DND-41 (cell line): Measurements from ENCODE around the gene ASIC4.

ENCODE experiments used
- CTCF ChIP-seq: IDR thresholded peaks from 2 replicates; pipeline ENCODE4 v1.5.1; 2012; ENCODE audit warnings: borderline replicate concordance, low read length, moderate library complexity, mild to moderate bottlenecking; ENCODE audit not compliant: poor library complexity, severe bottlenecking; ENCODE audit errors: extremely low read depth
- EZH2 ChIP-seq: IDR thresholded peaks from 3 replicates; pipeline ENCODE4 v1.6.1; 2012; ENCODE audit warnings: borderline replicate concordance, low read depth, mild to moderate bottlenecking, moderate library complexity, low read length, inconsistent platforms; ENCODE audit not compliant: severe bottlenecking

- TF ChIP-seq EZH2, result no peak
- TF ChIP-seq CTCF, result no peak
Observed at GRCh38 chr2:219493086-219493485, 21.2 kb upstream of the ASIC4 start.
